GM12865 (cell line): ENCODE measurements around the gene CASK.

ENCODE experiments used
- DNase-seq: peaks from one replicate; pipeline ENCODE4 v3.0.0; 2010; ENCODE audit warnings: low read depth
- H3K4me3 ChIP-seq: 2 replicates; pipeline ENCODE4 v1.5.1; 2011; ENCODE audit warnings: mild to moderate bottlenecking, low read depth, low read length, control low read depth
- TF ChIP-seq, protein P1 (sequence below): IDR thresholded peaks from 2 replicates; pipeline ENCODE4 v1.5.1; 2011; ENCODE audit warnings: low read length, control low read depth, low read depth, inconsistent platforms; ENCODE audit not compliant: insufficient read depth; ENCODE audit errors: missing control alignments

CASK gene

DNA sequence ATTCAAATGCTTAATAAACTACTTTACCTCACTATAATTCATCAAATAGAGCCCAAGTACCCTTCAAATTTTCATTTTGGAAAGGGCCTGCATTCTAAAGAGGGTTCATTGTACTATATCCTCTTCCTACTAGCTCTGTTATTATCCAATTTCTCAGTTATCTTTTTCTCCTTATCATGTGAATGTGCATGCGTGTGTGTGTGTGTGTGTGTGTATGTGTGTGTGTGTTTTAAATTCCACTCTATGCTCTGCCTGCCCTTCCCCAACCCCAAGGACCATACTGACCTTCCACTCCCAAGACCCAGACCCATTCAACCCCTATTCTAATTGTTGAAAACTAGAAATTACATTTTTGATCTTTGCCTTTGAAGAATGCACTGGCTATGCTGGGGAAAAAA lies 33.3 kb downstream of the CASK start:
- TF ChIP-seq, protein P1, sequence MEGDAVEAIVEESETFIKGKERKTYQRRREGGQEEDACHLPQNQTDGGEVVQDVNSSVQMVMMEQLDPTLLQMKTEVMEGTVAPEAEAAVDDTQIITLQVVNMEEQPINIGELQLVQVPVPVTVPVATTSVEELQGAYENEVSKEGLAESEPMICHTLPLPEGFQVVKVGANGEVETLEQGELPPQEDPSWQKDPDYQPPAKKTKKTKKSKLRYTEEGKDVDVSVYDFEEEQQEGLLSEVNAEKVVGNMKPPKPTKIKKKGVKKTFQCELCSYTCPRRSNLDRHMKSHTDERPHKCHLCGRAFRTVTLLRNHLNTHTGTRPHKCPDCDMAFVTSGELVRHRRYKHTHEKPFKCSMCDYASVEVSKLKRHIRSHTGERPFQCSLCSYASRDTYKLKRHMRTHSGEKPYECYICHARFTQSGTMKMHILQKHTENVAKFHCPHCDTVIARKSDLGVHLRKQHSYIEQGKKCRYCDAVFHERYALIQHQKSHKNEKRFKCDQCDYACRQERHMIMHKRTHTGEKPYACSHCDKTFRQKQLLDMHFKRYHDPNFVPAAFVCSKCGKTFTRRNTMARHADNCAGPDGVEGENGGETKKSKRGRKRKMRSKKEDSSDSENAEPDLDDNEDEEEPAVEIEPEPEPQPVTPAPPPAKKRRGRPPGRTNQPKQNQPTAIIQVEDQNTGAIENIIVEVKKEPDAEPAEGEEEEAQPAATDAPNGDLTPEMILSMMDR, result no peak
- H3K4me3 ChIP-seq, result no peak overlapping the region
- DNase-seq, result no peak

GRCh38 chrX:41889317-41890025 lies 33.9 kb downstream of the CASK start:
- DNase-seq, result no peak
- TF ChIP-seq, protein P1, result no peak
- H3K4me3 ChIP-seq, result no peak overlapping the region

DNA sequence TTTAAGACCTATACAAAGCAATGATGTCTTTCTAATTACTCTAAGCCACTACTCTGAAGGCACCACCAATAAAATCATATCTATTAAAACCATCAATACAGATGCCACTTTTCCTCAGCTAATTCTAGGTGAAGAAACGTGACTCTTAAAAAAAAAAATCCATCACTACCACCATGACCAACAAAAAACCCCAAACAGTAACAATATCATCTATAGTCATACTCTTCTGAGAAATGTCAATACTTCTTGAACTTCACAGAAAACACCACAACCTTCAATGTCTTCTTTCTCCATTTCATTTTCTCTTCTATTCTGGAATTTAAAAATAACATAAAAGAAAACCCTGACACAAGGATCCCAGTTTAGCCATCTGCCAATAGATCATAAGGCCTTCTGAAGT lies 35.7 kb downstream of the CASK start:
- TF ChIP-seq, protein P1, result no peak
- no peak for DNase-seq
- H3K4me3 ChIP-seq, result no peak overlapping the region

DNA sequence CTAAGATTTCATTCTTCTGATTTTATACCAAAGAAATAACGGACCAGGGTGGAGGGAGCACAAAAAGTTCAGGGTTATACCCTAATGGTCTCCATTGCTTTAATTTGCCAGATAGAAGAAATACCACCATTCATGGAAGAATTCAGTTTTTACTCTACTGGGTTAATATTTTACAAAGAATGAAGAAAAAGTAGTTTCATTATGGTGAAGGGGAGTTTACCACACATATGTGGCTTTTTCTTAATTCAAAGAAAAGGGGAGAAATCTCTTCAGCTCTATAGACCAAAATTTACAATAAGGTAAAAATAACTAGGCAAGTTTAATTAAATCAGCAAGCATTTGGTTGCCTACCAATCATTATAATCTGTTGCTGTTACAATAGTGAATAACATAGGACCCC lies 37.6 kb downstream of the CASK start:
- TF ChIP-seq, protein P1, result no peak
- no peak overlapping the region for H3K4me3 ChIP-seq

DNA sequence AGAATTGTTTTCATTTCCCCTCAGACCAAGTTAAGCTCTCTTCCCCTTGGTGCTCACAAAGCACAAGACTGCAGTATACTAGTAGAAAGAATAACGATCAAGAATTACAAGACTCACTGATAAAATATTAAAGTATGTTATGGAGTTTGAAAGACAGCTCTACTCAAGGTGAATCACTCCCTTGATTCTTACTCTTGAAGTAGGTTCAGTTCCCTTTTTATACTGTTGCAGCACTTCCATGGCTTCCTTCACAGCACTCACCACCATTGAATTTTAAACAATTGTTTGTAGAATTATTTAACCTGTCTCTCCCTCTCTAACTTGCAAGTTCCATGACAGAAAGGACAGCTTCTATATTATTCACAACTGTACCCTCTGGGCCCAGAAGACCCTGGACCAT lies 42.2 kb downstream of the CASK start:
- DNase-seq, result no peak
- TF ChIP-seq, protein P1, result no peak
- H3K4me3 ChIP-seq, result no peak overlapping the region

More for the DNA sequence above, 37.6 kb downstream of the CASK start:
- no peak for DNase-seq

DNA sequence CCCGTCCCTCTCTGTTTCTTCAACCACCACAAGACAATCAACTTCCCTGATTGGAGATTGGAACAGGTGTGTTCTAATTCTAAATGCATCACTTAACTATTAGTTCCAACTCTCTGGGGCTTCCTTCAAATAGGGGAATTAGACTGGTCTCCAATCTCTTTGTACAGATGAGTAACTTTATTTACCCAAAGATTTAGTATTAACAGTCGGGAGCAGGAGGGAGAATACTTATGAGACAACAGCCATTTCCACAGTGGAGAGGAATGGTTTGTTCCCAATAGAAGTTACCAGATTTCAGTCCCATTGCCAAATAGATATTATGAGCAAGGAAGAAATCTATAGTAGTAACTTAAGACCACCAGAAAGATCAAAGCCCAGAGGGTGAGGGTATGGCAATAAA lies 46.2 kb downstream of the CASK start:
- no peak for DNase-seq
- TF ChIP-seq, protein P1, result no peak
- H3K4me3 ChIP-seq, result no peak overlapping the region

- no peak overlapping the region for H3K4me3 ChIP-seq
- TF ChIP-seq, protein P1, result no peak
- DNase-seq, result no peak
Measured at GRCh38 chrX:41875142-41875541, 48.2 kb downstream of the CASK start.
